GM19395 (cell line): Measurements from ENCODE around the gene KLF7.

Experiments used
- ATAC-seq: cut with Tn5 transposase; IDR thresholded peaks from one replicate; pipeline ENCODE4 v1.9.1; 2021; ENCODE audit warnings: mild to moderate bottlenecking, moderate library complexity; ENCODE audit not compliant: unreplicated experiment

KLF7 gene

DNA sequence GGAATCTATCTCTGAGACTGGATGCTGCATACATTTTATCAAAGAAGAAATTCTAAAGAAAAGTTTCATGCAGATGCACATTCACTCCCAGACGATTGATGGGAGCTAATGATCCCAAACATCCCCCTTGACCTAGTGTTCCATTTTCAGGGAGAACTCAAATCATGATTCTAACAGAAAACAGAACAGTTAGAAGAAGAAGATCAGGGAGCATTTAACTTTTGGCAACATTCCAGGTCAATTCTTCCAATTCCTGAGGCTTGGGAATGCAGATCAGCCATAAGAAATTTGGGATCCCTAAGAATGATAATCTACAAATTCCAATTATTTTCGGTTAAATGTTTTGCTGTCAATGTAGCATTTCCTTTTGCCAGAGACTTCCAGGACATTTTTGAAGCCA, 129.9 kb downstream of the KLF7 start:
- ATAC-seq: no peak

DNA sequence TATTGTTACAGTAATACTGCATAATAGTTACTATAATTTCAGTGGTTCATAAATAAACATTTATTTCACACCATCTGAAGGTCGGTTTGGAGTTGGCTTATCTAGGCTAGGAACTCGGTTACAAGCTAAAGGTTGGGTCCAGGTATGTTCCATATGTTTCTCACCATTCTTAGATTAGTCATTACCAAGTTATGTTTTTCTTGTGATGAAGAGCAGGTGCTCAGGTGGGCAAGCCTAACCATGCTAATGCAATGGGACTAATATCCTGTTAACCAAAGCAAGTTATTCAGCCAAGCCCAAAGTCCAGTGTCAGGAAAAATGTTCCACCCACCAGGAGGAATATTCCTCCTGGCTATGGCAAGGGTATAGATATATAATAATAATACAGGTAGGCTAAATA, 133.3 kb downstream of the KLF7 start:
- no peak for ATAC-seq
